Dermis blood vessel endothelial cell (primary cell): ENCODE results near the gene RELCH. TPM values are rescaled to one million over a fixed set of nuclear protein-coding genes. Genes with fewer than 3 reads are reported as not detected.

ENCODE experiments used
- DNase-seq: peaks from one replicate; pipeline ENCODE4 v3.0.0; 2010
- total RNA-seq: library from RNA; depleted of rRNA; stranded (reverse); fragments of >200 nt; gene quantifications from 2 replicates; pipeline ENCODE4 v1.2.3, GENCODE V29; 2014

RELCH gene
- total RNA-seq, 1 donor from 2014 or later = 32.0 TPM

- DNase-seq = no peak
Observed at GRCh38 chr18:62324181-62324828, 137.2 kb downstream of the RELCH start.

- peak; percentile 69 for DNase-seq
Observed at GRCh38 chr18:62324917-62325805, 138.1 kb downstream of the RELCH start, which contains the start of gene TNFRSF11A. TSS of gene TNFRSF11A (plus strand) at chr18:62325310. CDS start at chr18:62325353, 43 bp downstream.

GRCh38 chr18:62325806-62326645 is 139.0 kb downstream of the RELCH start:
- DNase-seq = peak; percentile 51

- no peak for DNase-seq
Observed at GRCh38 chr18:62326646-62327348, 139.7 kb downstream of the RELCH start.

- no peak for DNase-seq
Observed at GRCh38 chr18:62327977-62328376, 140.9 kb downstream of the RELCH start.

- DNase-seq = peak; percentile 55
Observed at GRCh38 chr18:62328586-62329525, 141.8 kb downstream of the RELCH start.

- DNase-seq = peak; percentile 74
Observed at GRCh38 chr18:62329691-62330454, 142.8 kb downstream of the RELCH start.

GRCh38 chr18:62330650-62331049 is 143.6 kb downstream of the RELCH start:
- no peak for DNase-seq

GRCh38 chr18:62331581-62332356 is 144.7 kb downstream of the RELCH start:
- DNase-seq = peak; percentile 90

GRCh38 chr18:62332431-62332830 is 145.4 kb downstream of the RELCH start:
- no peak for DNase-seq

- DNase-seq = no peak
Observed at GRCh38 chr18:62332964-62333695, 146.1 kb downstream of the RELCH start.

- peak; percentile 88 for DNase-seq
Observed at GRCh38 chr18:62334120-62334519, 147.1 kb downstream of the RELCH start.

GRCh38 chr18:62335494-62335893 is 148.4 kb downstream of the RELCH start:
- DNase-seq = no peak

- DNase-seq = no peak
Observed at GRCh38 chr18:62336618-62337017, 149.6 kb downstream of the RELCH start.

- DNase-seq = no peak
Observed at GRCh38 chr18:62337336-62337735, 150.3 kb downstream of the RELCH start.

GRCh38 chr18:62338446-62339105 is 151.5 kb downstream of the RELCH start:
- DNase-seq = no peak

GRCh38 chr18:62339106-62339988 is 152.3 kb downstream of the RELCH start:
- DNase-seq = peak; percentile 78
